HCT116 (cell line): ENCODE data around the gene IRF3. TPM values are rescaled to one million over a fixed set of nuclear protein-coding genes. Genes with fewer than 3 reads are reported as not detected.

Experiments used
- ATAC-seq: fragments of 200-7000 bp; cut with Tn5 transposase; 2 replicates; pipeline ENCODE4 v1.9.1; 2020; ENCODE audit warnings: mild to moderate bottlenecking, moderate library complexity
- BruUV-seq: library from RNA; stranded (reverse); fragments of 400-500 nt; replicated peaks from 2 replicates; lab custom pipeline; 2021; lab: Mats Ljungman, UMichigan
- CTCF ChIA-PET: fragments of 300-600 bp; sonication (Branson Sonifier 250); formaldehyde crosslinking; loops from one replicate; lab custom pipeline; 2021; ENCODE audit warnings: antibody characterized with exemption; lab: Charles Lee
- POLR2A ChIA-PET: fragments of 300-600, 350-600 bp; sonication (Branson Sonifier 250); formaldehyde crosslinking; loops from one replicate; lab custom pipeline; 2021; ENCODE audit warnings: antibody characterized with exemption; lab: Charles Lee
- RAD21 ChIA-PET, 2 experiments: fragments of 300-600 bp; sonication (Branson Sonifier 250); formaldehyde crosslinking; loops; one replicate each; lab custom pipeline; 2023; ENCODE audit warnings: low total read pairs in 2 of 2; ENCODE audit not compliant: uncharacterized antibody in 2 of 2, unreplicated experiment in 2 of 2, low non-redundant PET in 1 of 2; lab: Charles Lee
- DNase-seq: peaks from one replicate; pipeline ENCODE4 v3.0.0-alpha.2; 2010; ENCODE audit warnings: low read depth, low spot score
- H2AFZ ChIP-seq: fragments of 200-600 bp; shearing (Covaris generic), sonication (generic); 2 replicates; pipeline ENCODE4 v1.6.1; 2017; ENCODE audit warnings: low read depth, mixed run types, mixed read lengths, antibody characterized with exemption, low read length; ENCODE audit not compliant: poor library complexity, severe bottlenecking
- H3K27ac ChIP-seq: 2 replicates; pipeline ENCODE4 v1.5.1; 2012; ENCODE audit warnings: low read depth, low read length
- H3K27me3 ChIP-seq: fragments of 200-600 bp; sonication (generic); 2 replicates; pipeline ENCODE4 v1.6.1; 2016; ENCODE audit warnings: mixed run types, low read length, mixed read lengths; ENCODE audit not compliant: insufficient read depth
- H3K36me3 ChIP-seq, 2 experiments: fragments of 200-500 bp in 1 of 2; fragments of 200-600 bp in 1 of 2; sonication (Bioruptor generic) in 1 of 2; sonication (generic) in 1 of 2; 2 replicates each; pipeline versions ENCODE4 v1.5.1 to v1.6.1; 2014 to 2016; ENCODE audit warnings: low read length in 2 of 2, inconsistent platforms in 1 of 2, mixed read lengths in 1 of 2, mixed run types in 1 of 2; ENCODE audit not compliant: insufficient read depth in 2 of 2, control insufficient read depth in 1 of 2
- H3K4me1 ChIP-seq, 2 experiments: fragments of 200-600 bp in 1 of 2; sonication (generic) in 1 of 2; 2 replicates each; pipeline versions ENCODE4 v1.5.1 to v1.6.1; 2012 to 2017; ENCODE audit warnings: low read length in 2 of 2, inconsistent platforms in 1 of 2, mild to moderate bottlenecking in 1 of 2, mixed read lengths in 1 of 2, mixed run types in 1 of 2, moderate library complexity in 1 of 2; ENCODE audit not compliant: insufficient read depth in 2 of 2, control insufficient read depth in 1 of 2
- H3K4me2 ChIP-seq: fragments of 200-600 bp; sonication (generic); 2 replicates; pipeline ENCODE4 v1.6.1; 2017; ENCODE audit warnings: mixed run types, low read length, mixed read lengths
- H3K4me3 ChIP-seq, 2 experiments: fragments of 200-600 bp in 1 of 2; sonication (generic) in 1 of 2; replicated peaks in 1 of 2; 2 replicates each; pipeline ENCODE4 v1.5.1; 2011 to 2016; ENCODE audit warnings: low read length in 2 of 2, control low read depth in 1 of 2, low read depth in 1 of 2, mild to moderate bottlenecking in 1 of 2, mixed read lengths in 1 of 2, mixed run types in 1 of 2
- H3K79me2 ChIP-seq: fragments of 200-600 bp; sonication (generic); 2 replicates; pipeline ENCODE4 v1.6.1; 2017; ENCODE audit warnings: mild to moderate bottlenecking, mixed run types, low read length, moderate library complexity, mixed read lengths; ENCODE audit not compliant: insufficient read depth
- H3K9ac ChIP-seq: fragments of 200-600 bp; sonication (generic); 2 replicates; pipeline ENCODE4 v1.6.1; 2016; ENCODE audit warnings: low read length, mixed read lengths
- H3K9me2 ChIP-seq: fragments of 200-600 bp; sonication (generic), shearing (Covaris generic); 2 replicates; pipeline ENCODE4 v1.6.1; 2017; ENCODE audit warnings: mixed run types, mild to moderate bottlenecking, moderate library complexity; ENCODE audit not compliant: insufficient read depth
- H3K9me3 ChIP-seq, 2 experiments: fragments of 200-500 bp in 1 of 2; fragments of 200-600 bp in 1 of 2; sonication (Bioruptor generic) in 1 of 2; sonication (generic) in 1 of 2; 2 replicates each; pipeline ENCODE4 v1.6.1; 2014 to 2017; ENCODE audit warnings: low read length in 2 of 2, mixed read lengths in 2 of 2, inconsistent platforms in 1 of 2, low read depth in 1 of 2, mild to moderate bottlenecking in 1 of 2, mixed run types in 1 of 2, moderate library complexity in 1 of 2; ENCODE audit not compliant: control insufficient read depth in 1 of 2, insufficient read depth in 1 of 2
- H4K20me1 ChIP-seq: fragments of 200-600 bp; sonication (generic), shearing (Covaris generic); 2 replicates; pipeline ENCODE4 v1.6.1; 2017; ENCODE audit warnings: mixed run types, mild to moderate bottlenecking, moderate library complexity; ENCODE audit not compliant: insufficient read depth
- POLR2A ChIP-seq: IDR thresholded peaks from 2 replicates; pipeline ENCODE4 v1.7.0; 2011; ENCODE audit warnings: borderline replicate concordance; ENCODE audit not compliant: insufficient read depth, insufficient read length; ENCODE audit errors: extremely low read depth
- POLR2AphosphoS5 ChIP-seq: IDR thresholded peaks from 2 replicates; pipeline ENCODE4 v1.6.1; 2011; ENCODE audit warnings: mild to moderate bottlenecking, low read depth, low read length, moderate library complexity
- RAD21 ChIP-seq: IDR thresholded peaks from 2 replicates; pipeline ENCODE4 v1.6.1; 2012; ENCODE audit warnings: low read depth, mild to moderate bottlenecking
- SP1 ChIP-seq: IDR thresholded peaks from 2 replicates; pipeline ENCODE4 v1.6.1; 2012; ENCODE audit warnings: low read depth
- SRF ChIP-seq: IDR thresholded peaks from 2 replicates; pipeline ENCODE4 v1.6.1; 2012; ENCODE audit warnings: low read depth
- TCF7L2 ChIP-seq: IDR thresholded peaks from 2 replicates; pipeline ENCODE4 v1.7.0; 2011; ENCODE audit warnings: borderline replicate concordance, inconsistent platforms; ENCODE audit not compliant: insufficient read depth, insufficient read length; ENCODE audit errors: extremely low read depth
- YY1 ChIP-seq: IDR thresholded peaks from 2 replicates; pipeline ENCODE4 v1.6.1; 2011; ENCODE audit warnings: low read length, low read depth, moderate library complexity, mild to moderate bottlenecking; ENCODE audit not compliant: insufficient replicate concordance; ENCODE audit errors: extremely low read depth
- ZFX ChIP-seq: fragments of 450-650 bp; IDR thresholded peaks from 2 replicates; pipeline ENCODE4 v1.6.1; 2017
- intact Hi-C: fragments of 100-400 bp; cut with micrococcal nuclease; formaldehyde crosslinking; loops from 2 replicates; pipeline ENCODE4 v1.10.0; 2022
- total RNA-seq: library from RNA; stranded (reverse); gene quantifications from one replicate; pipeline ENCODE4 v1.2.1, GENCODE V29; 2021; ENCODE audit not compliant: unreplicated experiment
- TF ChIP-seq, protein P1 (sequence below): IDR thresholded peaks from 2 replicates; pipeline ENCODE4 v1.6.1; 2011; ENCODE audit warnings: mild to moderate bottlenecking, low read length, moderate library complexity; ENCODE audit not compliant: insufficient replicate concordance; ENCODE audit errors: extremely low read depth
- TF ChIP-seq, protein P2 (sequence below): IDR thresholded peaks from 2 replicates; pipeline ENCODE4 v1.6.1; 2012; ENCODE audit warnings: low read depth

The IRF3 gene
- total RNA-seq, 1 experiment from 2014 or later, result 129 TPM

DNA sequence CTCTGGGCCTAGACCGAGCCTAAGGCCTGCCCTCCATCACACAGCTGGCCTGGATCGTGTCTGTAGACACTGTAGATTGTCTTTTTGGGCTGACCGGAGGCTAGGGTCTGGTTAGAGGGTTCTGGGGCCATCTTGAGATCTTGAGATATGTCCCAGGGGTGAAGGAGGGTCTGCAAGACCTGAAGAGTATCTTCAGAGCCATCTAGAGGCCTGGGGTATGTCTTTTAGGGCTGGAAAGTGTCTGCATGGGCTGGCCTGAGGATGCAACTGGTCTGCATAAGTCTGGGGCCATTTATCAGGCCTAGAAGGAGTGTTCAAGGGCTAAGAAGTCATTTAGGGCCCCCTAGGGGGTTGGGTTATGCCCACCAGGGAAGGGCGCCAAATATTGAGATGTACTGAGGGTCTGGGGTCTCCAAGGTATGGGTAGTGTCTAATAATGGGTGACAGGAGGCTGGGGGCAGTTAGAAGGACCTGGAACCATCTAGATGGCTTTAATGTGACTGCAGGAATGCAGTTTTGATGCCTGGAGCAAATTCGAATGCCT, 23.1 kb downstream of the IRF3 start:
- no peaks in the 10 kb centered on the region for H3K9me2 ChIP-seq
- H3K9me3 ChIP-seq, result no peaks in the 10 kb centered on the region
- H3K4me2 ChIP-seq, result peak overlapping the region; percentile 81
- H3K9ac ChIP-seq, result peak overlapping the region; percentile 99
- peak; percentile 42 for TF ChIP-seq ZFX
- TF ChIP-seq SP1, result no peak
- ChIA-PET CTCF (interaction anchor here (1.0 to 1.1 kb wide), 2 partner anchors 22 to 33 kb away, joined by 3 read pairs; no protein-coding TSS in a partner anchor), RAD21 (no interaction called here), POLR2A (interaction anchor here (0.6 to 3.0 kb wide), 7 partner anchors 14 to 147 kb away, joined by 3 to 92 read pairs (median 4); partner anchors contain the start of genes BCL2L12, IRF3, PRMT1 and RPS11)
- ATAC-seq, result no peak
- no peak overlapping the region for H2AFZ ChIP-seq
- no peaks in the 10 kb centered on the region for H3K27me3 ChIP-seq
- no peak for DNase-seq
- H3K4me1 ChIP-seq, result peaks cover 15 to 37% of the 10 kb centered on the region in 2 experiments
- peaks cover 13 to 16% of the 10 kb centered on the region in 2 experiments; a peak in 3 of 4 replicates for H3K36me3 ChIP-seq
- H4K20me1 ChIP-seq, result no peaks in the 10 kb centered on the region
- peaks cover 64% of the 10 kb centered on the region for H3K79me2 ChIP-seq
- intact Hi-C loops, result loop anchor here (1.0 kb wide), 1 partner anchor 22 kb away; no protein-coding TSS in a partner anchor
- peak overlapping the region; percentile 75 to 92 for H3K4me3 ChIP-seq
- H3K27ac ChIP-seq, result peak overlapping the region; percentile 90
- BruUV-seq, result no TSS peak

DNA sequence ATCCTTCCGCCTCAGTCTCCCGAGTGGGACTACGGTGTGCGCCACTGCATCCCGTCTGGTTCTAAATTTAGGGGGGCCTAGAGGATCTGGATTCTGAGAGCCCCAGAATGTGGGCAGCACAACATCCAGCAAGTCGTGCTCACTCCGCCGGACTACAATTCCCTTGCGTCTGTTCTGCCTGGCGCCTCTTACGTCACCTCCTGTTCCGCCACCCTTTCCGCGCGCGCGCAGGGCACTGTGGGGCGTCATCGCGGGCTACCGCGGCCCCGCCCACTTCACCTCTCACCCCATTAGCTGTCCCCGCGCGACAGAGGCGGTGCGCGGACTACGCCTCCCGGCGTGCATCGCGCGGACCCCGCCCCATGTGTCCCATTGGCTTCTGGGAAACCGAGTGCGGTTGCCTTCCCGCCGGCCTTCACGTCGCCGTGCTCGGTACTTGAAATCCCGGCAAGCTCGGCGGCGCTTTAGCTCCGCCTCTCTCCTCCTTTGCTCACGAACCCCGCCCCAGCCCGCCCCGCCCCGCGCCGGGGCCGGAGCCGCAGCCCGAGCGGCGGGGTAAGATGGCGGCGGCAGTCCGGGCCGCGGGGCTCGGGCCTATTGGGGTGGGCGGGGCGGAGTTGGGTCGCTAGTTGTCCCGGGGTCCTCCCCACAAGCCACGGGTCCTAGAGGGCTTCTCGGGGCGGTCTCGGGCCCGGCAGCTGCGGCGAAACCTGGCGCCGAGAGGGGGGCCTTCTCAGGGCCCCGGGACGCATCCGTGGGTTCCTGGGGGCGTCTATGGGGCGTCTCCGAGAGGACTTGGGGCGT, 23.8 kb downstream of the IRF3 start, which contains the start of gene SCAF1:
SCAF1 (plus strand) TSS at position 522 of the 804 bp plus-strand sequence. CDS start 2,818 bp downstream, outside the sequence.
- peak within 1 kb of the TSS; percentile 92 for H3K4me2 ChIP-seq
- intact Hi-C loops, result loop anchor here (1.0 to 2.0 kb wide), 3 partner anchors 22 to 71 kb away; partner anchors contain the start of genes NOSIP and PRRG2
- H3K27ac ChIP-seq, result peak within 1 kb of the TSS; percentile 98
- peak within 1 kb of the TSS; percentile 99 for H3K9ac ChIP-seq
- ChIA-PET CTCF (interaction anchor here (0.8 to 2.8 kb wide), 4 partner anchors 23 to 71 kb away, joined by 3 to 23 read pairs (median 3); no protein-coding TSS in a partner anchor), POLR2A (interaction anchor here (0.6 to 4.7 kb wide), 10 partner anchors 15 to 152 kb away, joined by 3 to 92 read pairs (median 4); partner anchors contain the start of genes BCL2L12, IRF3, PRMT1 and PRR12), RAD21 (interaction anchor here in 1 of 2 experiments (0.6 kb wide), 2 partner anchors 147 to 280 kb away, joined by 3 to 7 read pairs; partner anchors contain the start of gene TEAD2)
- DNase-seq (peak; percentile 98), ATAC-seq (peak; percentile 56)
- H3K4me1 ChIP-seq, result peaks cover 15 to 40% of the 10 kb centered on the region in 2 experiments
- no peaks in the 10 kb centered on the region for H3K9me2 ChIP-seq
- H3K36me3 ChIP-seq, result peaks cover 6 to 14% of the 10 kb centered on the region in 2 experiments; a peak in 3 of 4 replicates
- H3K9me3 ChIP-seq, result no peaks in the 10 kb centered on the region
- no TSS peak for BruUV-seq
- no peak within 1 kb of the TSS for H2AFZ ChIP-seq
- peaks cover 57% of the 10 kb centered on the region for H3K79me2 ChIP-seq
- no peaks in the 10 kb centered on the region for H3K27me3 ChIP-seq
- H4K20me1 ChIP-seq, result no peaks in the 10 kb centered on the region
- peak within 1 kb of the TSS; percentile 75 to 92 for H3K4me3 ChIP-seq
- TF ChIP-seq POLR2A, result peak; percentile 60
- peak; percentile 90 for TF ChIP-seq POLR2AphosphoS5
- TF ChIP-seq YY1, result peak; percentile 90
- no peak for TF ChIP-seq RAD21
- TF ChIP-seq TCF7L2, result peak; percentile 25
- TF ChIP-seq, protein P1, sequence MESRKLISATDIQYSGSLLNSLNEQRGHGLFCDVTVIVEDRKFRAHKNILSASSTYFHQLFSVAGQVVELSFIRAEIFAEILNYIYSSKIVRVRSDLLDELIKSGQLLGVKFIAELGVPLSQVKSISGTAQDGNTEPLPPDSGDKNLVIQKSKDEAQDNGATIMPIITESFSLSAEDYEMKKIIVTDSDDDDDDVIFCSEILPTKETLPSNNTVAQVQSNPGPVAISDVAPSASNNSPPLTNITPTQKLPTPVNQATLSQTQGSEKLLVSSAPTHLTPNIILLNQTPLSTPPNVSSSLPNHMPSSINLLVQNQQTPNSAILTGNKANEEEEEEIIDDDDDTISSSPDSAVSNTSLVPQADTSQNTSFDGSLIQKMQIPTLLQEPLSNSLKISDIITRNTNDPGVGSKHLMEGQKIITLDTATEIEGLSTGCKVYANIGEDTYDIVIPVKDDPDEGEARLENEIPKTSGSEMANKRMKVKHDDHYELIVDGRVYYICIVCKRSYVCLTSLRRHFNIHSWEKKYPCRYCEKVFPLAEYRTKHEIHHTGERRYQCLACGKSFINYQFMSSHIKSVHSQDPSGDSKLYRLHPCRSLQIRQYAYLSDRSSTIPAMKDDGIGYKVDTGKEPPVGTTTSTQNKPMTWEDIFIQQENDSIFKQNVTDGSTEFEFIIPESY, result peak; percentile 65
- peak; percentile 77 for TF ChIP-seq SRF
- peak; percentile 97 for TF ChIP-seq SP1
- TF ChIP-seq, protein P2, sequence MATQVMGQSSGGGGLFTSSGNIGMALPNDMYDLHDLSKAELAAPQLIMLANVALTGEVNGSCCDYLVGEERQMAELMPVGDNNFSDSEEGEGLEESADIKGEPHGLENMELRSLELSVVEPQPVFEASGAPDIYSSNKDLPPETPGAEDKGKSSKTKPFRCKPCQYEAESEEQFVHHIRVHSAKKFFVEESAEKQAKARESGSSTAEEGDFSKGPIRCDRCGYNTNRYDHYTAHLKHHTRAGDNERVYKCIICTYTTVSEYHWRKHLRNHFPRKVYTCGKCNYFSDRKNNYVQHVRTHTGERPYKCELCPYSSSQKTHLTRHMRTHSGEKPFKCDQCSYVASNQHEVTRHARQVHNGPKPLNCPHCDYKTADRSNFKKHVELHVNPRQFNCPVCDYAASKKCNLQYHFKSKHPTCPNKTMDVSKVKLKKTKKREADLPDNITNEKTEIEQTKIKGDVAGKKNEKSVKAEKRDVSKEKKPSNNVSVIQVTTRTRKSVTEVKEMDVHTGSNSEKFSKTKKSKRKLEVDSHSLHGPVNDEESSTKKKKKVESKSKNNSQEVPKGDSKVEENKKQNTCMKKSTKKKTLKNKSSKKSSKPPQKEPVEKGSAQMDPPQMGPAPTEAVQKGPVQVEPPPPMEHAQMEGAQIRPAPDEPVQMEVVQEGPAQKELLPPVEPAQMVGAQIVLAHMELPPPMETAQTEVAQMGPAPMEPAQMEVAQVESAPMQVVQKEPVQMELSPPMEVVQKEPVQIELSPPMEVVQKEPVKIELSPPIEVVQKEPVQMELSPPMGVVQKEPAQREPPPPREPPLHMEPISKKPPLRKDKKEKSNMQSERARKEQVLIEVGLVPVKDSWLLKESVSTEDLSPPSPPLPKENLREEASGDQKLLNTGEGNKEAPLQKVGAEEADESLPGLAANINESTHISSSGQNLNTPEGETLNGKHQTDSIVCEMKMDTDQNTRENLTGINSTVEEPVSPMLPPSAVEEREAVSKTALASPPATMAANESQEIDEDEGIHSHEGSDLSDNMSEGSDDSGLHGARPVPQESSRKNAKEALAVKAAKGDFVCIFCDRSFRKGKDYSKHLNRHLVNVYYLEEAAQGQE, result no peak
